Effector memory CD4-positive, alpha-beta T cell (primary cell): ENCODE results near the gene SESN1.
"Not testable (repeated sequence)": the region's sequence is repeated elsewhere in the genome, so short reads cannot be mapped to it uniquely, and the experiment has no call there.

Experiments
- DNase-seq, 3 donors: peaks; one replicate each; pipeline ENCODE4 v3.0.0-alpha.2; 2020
- H3K27ac ChIP-seq: 2 replicates; pipeline ENCODE4 v1.7.0; 2013; ENCODE audit warnings: mild to moderate bottlenecking, low read length, moderate library complexity; ENCODE audit not compliant: insufficient read depth, poor library complexity, severe bottlenecking
- H3K27me3 ChIP-seq: replicated peaks from 2 replicates; pipeline ENCODE4 v1.7.0; 2013; ENCODE audit warnings: mild to moderate bottlenecking, low read length; ENCODE audit not compliant: insufficient read depth, control insufficient read depth, poor library complexity, severe bottlenecking
- H3K36me3 ChIP-seq: 2 replicates; pipeline ENCODE4 v1.7.0; 2013; ENCODE audit warnings: mild to moderate bottlenecking, low read length, moderate library complexity; ENCODE audit not compliant: control insufficient read depth, insufficient read depth
- H3K4me1 ChIP-seq: 2 replicates; pipeline ENCODE4 v1.7.0; 2013; ENCODE audit warnings: low read length, mild to moderate bottlenecking; ENCODE audit not compliant: control insufficient read depth, insufficient read depth, poor library complexity, severe bottlenecking
- H3K4me3 ChIP-seq: 2 replicates; pipeline ENCODE4 v1.7.0; 2013; ENCODE audit warnings: low read length, low read depth, mild to moderate bottlenecking; ENCODE audit not compliant: insufficient read depth, poor library complexity, severe bottlenecking
- H3K9me3 ChIP-seq: 2 replicates; pipeline ENCODE4 v1.7.0; 2013; ENCODE audit warnings: mild to moderate bottlenecking, low read length, moderate library complexity; ENCODE audit not compliant: control insufficient read depth

SESN1 gene

GRCh38 chr6:109121411-109121810 is 26.8 kb upstream of the SESN1 start:
- H3K4me3 ChIP-seq: no peak overlapping the region
- DNase-seq: no peak
- no peaks in the 10 kb centered on the region for H3K27me3 ChIP-seq
- no peak overlapping the region for H3K27ac ChIP-seq
- no peaks in the 10 kb centered on the region for H3K4me1 ChIP-seq
- H3K36me3 ChIP-seq: no peaks in the 10 kb centered on the region
- no peaks in the 10 kb centered on the region for H3K9me3 ChIP-seq

- no peak for DNase-seq
- Histone ChIP-seq H3K27me3 (no peaks in the 10 kb centered on the region), H3K4me3 (no peak overlapping the region), H3K27ac (no peak overlapping the region), H3K4me1 (no peaks in the 10 kb centered on the region), H3K36me3 (no peaks in the 10 kb centered on the region), H3K9me3 (no peaks in the 10 kb centered on the region)
These were observed 24.3 kb upstream of the SESN1 start for GRCh38 chr6:109118871-109119354.

- Histone ChIP-seq H3K27ac (no peak overlapping the region), H3K4me3 (no peak overlapping the region), H3K4me1 (no peaks in the 10 kb centered on the region), H3K27me3 (no peaks in the 10 kb centered on the region), H3K9me3 (no peaks in the 10 kb centered on the region), H3K36me3 (no peaks in the 10 kb centered on the region)
- DNase-seq: no peak
These were observed 23.7 kb upstream of the SESN1 start for GRCh38 chr6:109118337-109118736.

- Histone ChIP-seq H3K27ac (no peak overlapping the region), H3K4me3 (no peak overlapping the region)
These were observed 22.8 kb upstream of the SESN1 start for GRCh38 chr6:109117346-109118035.

GRCh38 chr6:109112663-109113062 is 18.0 kb upstream of the SESN1 start:
- H3K27me3 ChIP-seq, H3K4me3 ChIP-seq, H3K36me3 ChIP-seq, H3K4me1 ChIP-seq, H3K27ac ChIP-seq, H3K9me3 ChIP-seq, DNase-seq: not testable (repeated sequence)

More at GRCh38 chr6:109117346-109118035, 22.8 kb upstream of the SESN1 start:
- no peak for DNase-seq
- Histone ChIP-seq H3K9me3 (no peaks in the 10 kb centered on the region), H3K4me1 (no peaks in the 10 kb centered on the region), H3K27me3 (no peaks in the 10 kb centered on the region), H3K36me3 (no peaks in the 10 kb centered on the region)

- not testable (repeated sequence) for H3K27ac ChIP-seq, DNase-seq, H3K27me3 ChIP-seq, H3K4me3 ChIP-seq, H3K36me3 ChIP-seq, H3K9me3 ChIP-seq, H3K4me1 ChIP-seq
These were observed 15.0 kb upstream of the SESN1 start for GRCh38 chr6:109109663-109110062.

GRCh38 chr6:109105681-109106080 is 11.0 kb upstream of the SESN1 start:
- Histone ChIP-seq H3K9me3 (no peaks in the 10 kb centered on the region), H3K27me3 (no peaks in the 10 kb centered on the region), H3K27ac (no peak overlapping the region), H3K4me3 (no peak overlapping the region), H3K4me1 (no peaks in the 10 kb centered on the region), H3K36me3 (no peaks in the 10 kb centered on the region)
- no peak for DNase-seq

GRCh38 chr6:109104512-109104911 is 9.9 kb upstream of the SESN1 start:
- Histone ChIP-seq H3K4me1 (no peaks in the 10 kb centered on the region), H3K4me3 (no peak overlapping the region), H3K36me3 (no peaks in the 10 kb centered on the region), H3K27ac (no peak overlapping the region), H3K9me3 (no peaks in the 10 kb centered on the region), H3K27me3 (no peaks in the 10 kb centered on the region)
- no peak for DNase-seq

GRCh38 chr6:109103942-109104341 is 9.3 kb upstream of the SESN1 start:
- Histone ChIP-seq H3K4me3 (no peak overlapping the region), H3K36me3 (no peaks in the 10 kb centered on the region), H3K27ac (no peak overlapping the region), H3K9me3 (no peaks in the 10 kb centered on the region), H3K4me1 (no peaks in the 10 kb centered on the region), H3K27me3 (no peaks in the 10 kb centered on the region)
- DNase-seq: no peak

- Histone ChIP-seq H3K36me3 (no peaks in the 10 kb centered on the region), H3K27me3 (no peaks in the 10 kb centered on the region), H3K27ac (no peak overlapping the region), H3K4me1 (no peaks in the 10 kb centered on the region), H3K4me3 (no peak overlapping the region), H3K9me3 (no peaks in the 10 kb centered on the region)
- no peak for DNase-seq
These were observed 8.1 kb upstream of the SESN1 start for GRCh38 chr6:109102762-109103161.
